Liver (tissue), 9 donors: Measurements from ENCODE around the gene PLXNA3. TPM values are rescaled to one million over a fixed set of nuclear protein-coding genes. Genes with fewer than 3 reads are reported as not detected.

ENCODE experiments used
- DNase-seq: peaks from one replicate; pipeline ENCODE4 v3.0.0-alpha.2; 2017; ENCODE audit warnings: low spot score
- H3K27ac ChIP-seq, 2 donors: one replicate each; pipeline ENCODE4 v1.7.0; 2013; ENCODE audit warnings: inconsistent platforms in 2 of 2, low read length in 2 of 2, control low read depth in 1 of 2, low read depth in 1 of 2, mild to moderate bottlenecking in 1 of 2
- H3K27me3 ChIP-seq, 4 donors: one replicate each; pipeline versions ENCODE4 v1.6.1 to v1.7.0; 2013; ENCODE audit warnings: low read length in 3 of 4, inconsistent platforms in 1 of 4, mild to moderate bottlenecking in 1 of 4, moderate library complexity in 1 of 4; ENCODE audit not compliant: control insufficient read depth in 4 of 4, insufficient read depth in 4 of 4
- H3K36me3 ChIP-seq, 4 donors: one replicate each; pipeline versions ENCODE4 v1.6.1 to v1.7.0; 2013; ENCODE audit warnings: low read length in 3 of 4, mild to moderate bottlenecking in 3 of 4, low read depth in 1 of 4, moderate library complexity in 1 of 4; ENCODE audit not compliant: control insufficient read depth in 4 of 4, insufficient read depth in 3 of 4
- H3K4me1 ChIP-seq, 4 donors: one replicate each; pipeline versions ENCODE4 v1.6.1 to v1.7.0; 2013; ENCODE audit warnings: low read length in 3 of 4, mild to moderate bottlenecking in 3 of 4, moderate library complexity in 1 of 4; ENCODE audit not compliant: control insufficient read depth in 4 of 4, insufficient read depth in 4 of 4
- H3K4me3 ChIP-seq, 3 donors: one replicate each; pipeline versions ENCODE4 v1.6.1 to v1.7.0; 2013; ENCODE audit warnings: low read length in 3 of 3, control low read depth in 1 of 3, low read depth in 1 of 3, mild to moderate bottlenecking in 1 of 3
- H3K9ac ChIP-seq, 2 donors: one replicate each; pipeline ENCODE4 v1.7.0; 2013; ENCODE audit warnings: low read length in 2 of 2, mild to moderate bottlenecking in 2 of 2, moderate library complexity in 2 of 2, control low read depth in 1 of 2, low read depth in 1 of 2
- H3K9me3 ChIP-seq, 4 donors: one replicate each; pipeline versions ENCODE4 v1.6.1 to v1.7.0; 2013; ENCODE audit warnings: low read length in 3 of 4; ENCODE audit not compliant: control insufficient read depth in 4 of 4
- EGR1 ChIP-seq, 2 donors: IDR thresholded peaks; 2 replicates each; pipeline ENCODE4 v1.6.1; 2016 to 2018; ENCODE audit warnings: antibody characterized with exemption in 2 of 2, low read depth in 2 of 2
- FOXA1 ChIP-seq: IDR thresholded peaks from 2 replicates; pipeline ENCODE4 v1.6.1; 2016; ENCODE audit warnings: antibody characterized with exemption
- FOXA2 ChIP-seq: IDR thresholded peaks from 2 replicates; pipeline ENCODE4 v1.6.1; 2016; ENCODE audit warnings: antibody characterized with exemption
- GABPA ChIP-seq, 2 donors: IDR thresholded peaks in 1 of 2; conservative IDR thresholded peaks in 1 of 2; 2 replicates each; pipeline ENCODE4 v1.6.1; 2016; ENCODE audit warnings: antibody characterized with exemption in 2 of 2, mild to moderate bottlenecking in 1 of 2, moderate library complexity in 1 of 2
- HNF4A ChIP-seq, 2 donors: conservative IDR thresholded peaks; 2 replicates each; pipeline ENCODE4 v1.6.1; 2016; ENCODE audit warnings: antibody characterized with exemption in 2 of 2, mild to moderate bottlenecking in 2 of 2
- HNF4G ChIP-seq: IDR thresholded peaks from 2 replicates; pipeline ENCODE4 v1.6.1; 2016; ENCODE audit warnings: antibody characterized with exemption
- JUND ChIP-seq, 2 donors: IDR thresholded peaks; 2 replicates each; pipeline ENCODE4 v1.6.1; 2016; ENCODE audit warnings: antibody characterized with exemption in 2 of 2
- NR2F2 ChIP-seq: IDR thresholded peaks from 2 replicates; pipeline ENCODE4 v1.6.1; 2016; ENCODE audit warnings: antibody characterized with exemption
- RAD21 ChIP-seq, 2 donors: IDR thresholded peaks; 2 replicates each; pipeline ENCODE4 v1.6.1; 2016; ENCODE audit warnings: antibody characterized with exemption in 2 of 2, mild to moderate bottlenecking in 2 of 2
- RXRA ChIP-seq, 2 donors: IDR thresholded peaks; 2 replicates each; pipeline ENCODE4 v1.6.1; 2017 to 2018; ENCODE audit warnings: antibody characterized with exemption in 2 of 2, mild to moderate bottlenecking in 1 of 2
- SP1 ChIP-seq: IDR thresholded peaks from 2 replicates; pipeline ENCODE4 v1.6.1; 2018; ENCODE audit warnings: antibody characterized with exemption, mild to moderate bottlenecking
- TAF1 ChIP-seq: conservative IDR thresholded peaks from 2 replicates; pipeline ENCODE4 v1.6.1; 2016; ENCODE audit warnings: antibody characterized with exemption, mild to moderate bottlenecking
- YY1 ChIP-seq: IDR thresholded peaks from 2 replicates; pipeline ENCODE4 v1.6.1; 2016; ENCODE audit warnings: antibody characterized with exemption, mild to moderate bottlenecking
- WGBS: extraction: QIAGEN DNeasy Blood & Tissue Kit; methylation state at CpG from one replicate; pipeline ENCODE4 v1.1.7; 2013; 5-methylcytosine and 5-hydroxymethylcytosine counted together
- polyA plus RNA-seq, 2 donors: library from polyadenylated mRNA; stranded (reverse) in 1 of 2; unstranded in 1 of 2; fragments of 200-250 nt in 1 of 2; fragments of >200 nt in 1 of 2; fragmentation: Nextera tagmentation in 1 of 2; extraction: Ambion mirVana in 1 of 2; gene quantifications; one replicate each; pipeline versions ENCODE4 v1.2.1 to v1.2.3, GENCODE V29; 2013 to 2015
- total RNA-seq, 2 donors: library from RNA; depleted of rRNA; stranded (reverse); fragments of >200 nt; gene quantifications; one replicate each; pipeline ENCODE4 v1.2.3, GENCODE V29; 2014
- TF ChIP-seq, protein P1 (sequence below): fragments of 150-350 bp; IDR thresholded peaks from 2 replicates; pipeline ENCODE4 v1.5.1; 2017; ENCODE audit warnings: improper control_type of control experiment, low read depth, low read length; ENCODE audit not compliant: missing input control
- TF ChIP-seq, protein P2 (sequence below): IDR thresholded peaks from 2 replicates; pipeline ENCODE4 v1.6.1; 2016; ENCODE audit warnings: antibody characterized with exemption
- TF ChIP-seq, protein P3 (sequence below): IDR thresholded peaks from 2 replicates; pipeline ENCODE4 v1.6.1; 2016; ENCODE audit warnings: antibody characterized with exemption
- TF ChIP-seq, protein P4 (sequence below): IDR thresholded peaks from 2 replicates; pipeline ENCODE4 v1.6.1; 2016; ENCODE audit warnings: antibody characterized with exemption
- TF ChIP-seq, protein P5 (sequence below): IDR thresholded peaks from 2 replicates; pipeline ENCODE4 v1.6.1; 2016; ENCODE audit warnings: antibody characterized with exemption, mild to moderate bottlenecking
- donor health status: healthy.
- donor health status: healthy.
- donor health status: healthy.
- donor health status: healthy.
- donor health status: healthy.

PLXNA3 gene
- total and polyA plus RNA-seq, 4 donors: 1.1 to 1.7 (median 1.5) TPM

DNA sequence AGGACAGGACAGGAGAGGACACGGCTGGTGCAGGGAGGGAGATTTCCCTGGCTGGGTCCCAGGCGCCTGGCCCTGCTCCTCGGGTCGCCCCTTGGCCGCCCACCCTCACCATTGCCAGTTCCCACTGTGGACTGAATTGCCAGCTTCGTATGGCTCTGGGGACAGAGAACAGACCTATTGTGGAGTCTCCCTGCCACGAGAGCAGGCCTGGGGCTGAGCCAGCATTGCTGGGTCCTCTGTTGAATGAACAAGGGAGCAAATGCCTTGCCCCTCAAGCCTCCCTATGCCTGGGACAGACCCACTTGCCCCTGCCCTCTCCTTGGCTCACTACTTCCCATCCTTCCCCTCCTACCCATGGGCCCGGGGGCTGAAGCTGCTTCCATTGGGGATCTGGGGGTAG is 4.3 kb downstream of the PLXNA3 start (continued):
- no peak for TF ChIP-seq RXRA (IDR thresholded peaks at IDR 0.05)

DNA sequence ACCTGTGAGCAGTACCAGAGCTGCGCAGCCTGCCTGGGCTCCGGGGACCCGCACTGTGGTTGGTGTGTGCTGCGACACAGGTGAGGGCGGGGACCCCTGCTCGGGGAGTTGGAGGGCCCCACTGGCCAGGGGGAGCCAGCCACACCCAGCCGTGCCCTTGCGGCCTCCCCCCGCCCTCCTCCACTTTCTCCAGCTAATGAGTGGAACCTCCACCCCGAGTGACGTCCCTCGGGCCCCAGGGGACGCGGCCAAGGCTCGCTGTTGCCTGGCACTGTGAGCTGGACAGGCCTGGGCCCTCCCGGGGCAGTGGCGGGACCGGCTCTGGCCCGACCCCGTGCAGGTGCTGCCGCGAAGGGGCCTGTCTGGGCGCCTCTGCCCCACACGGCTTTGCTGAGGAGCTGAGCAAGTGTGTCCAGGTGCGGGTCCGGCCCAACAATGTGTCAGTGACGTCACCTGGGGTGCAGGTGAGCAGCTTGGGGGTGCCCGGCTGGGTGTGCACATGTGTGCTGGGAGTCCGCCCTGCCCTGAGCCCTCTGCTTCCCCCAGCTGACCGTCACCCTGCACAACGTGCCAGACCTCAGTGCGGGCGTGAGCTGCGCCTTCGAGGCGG is 5.6 kb downstream of the PLXNA3 start:
- no peak overlapping the region for H3K4me3 ChIP-seq
- no peak overlapping the region for H3K27ac ChIP-seq
- no peaks in the 10 kb centered on the region for H3K27me3 ChIP-seq
- peaks cover 0 to 2% (median 0%) of the 10 kb centered on the region in 4 donors for H3K36me3 ChIP-seq
- H3K9ac ChIP-seq: no peak overlapping the region
- WGBS: 94% methylated on average over 36 of the region's 36 CpGs
- TF ChIP-seq HNF4A (conservative IDR thresholded peaks at IDR 0.05) (no peak), YY1 (no peak), FOXA2 (no peak), RXRA (IDR thresholded peaks at IDR 0.05) (no peak), SP1 (no peak), TAF1 (no peak), HNF4G (no peak), JUND (IDR thresholded peaks at IDR 0.05) (no peak), NR2F2 (no peak), RAD21 (IDR thresholded peaks at IDR 0.05) (no peak), GABPA (IDR thresholded peaks at IDR 0.05 in 1 of 2, conservative IDR thresholded peaks at IDR 0.05 in 1 of 2) (no peak), EGR1 (IDR thresholded peaks at IDR 0.05; ENCODE audit: low read depth in 2 of 2) (no peak), FOXA1 (no peak)
- TF ChIP-seq, protein P1, sequence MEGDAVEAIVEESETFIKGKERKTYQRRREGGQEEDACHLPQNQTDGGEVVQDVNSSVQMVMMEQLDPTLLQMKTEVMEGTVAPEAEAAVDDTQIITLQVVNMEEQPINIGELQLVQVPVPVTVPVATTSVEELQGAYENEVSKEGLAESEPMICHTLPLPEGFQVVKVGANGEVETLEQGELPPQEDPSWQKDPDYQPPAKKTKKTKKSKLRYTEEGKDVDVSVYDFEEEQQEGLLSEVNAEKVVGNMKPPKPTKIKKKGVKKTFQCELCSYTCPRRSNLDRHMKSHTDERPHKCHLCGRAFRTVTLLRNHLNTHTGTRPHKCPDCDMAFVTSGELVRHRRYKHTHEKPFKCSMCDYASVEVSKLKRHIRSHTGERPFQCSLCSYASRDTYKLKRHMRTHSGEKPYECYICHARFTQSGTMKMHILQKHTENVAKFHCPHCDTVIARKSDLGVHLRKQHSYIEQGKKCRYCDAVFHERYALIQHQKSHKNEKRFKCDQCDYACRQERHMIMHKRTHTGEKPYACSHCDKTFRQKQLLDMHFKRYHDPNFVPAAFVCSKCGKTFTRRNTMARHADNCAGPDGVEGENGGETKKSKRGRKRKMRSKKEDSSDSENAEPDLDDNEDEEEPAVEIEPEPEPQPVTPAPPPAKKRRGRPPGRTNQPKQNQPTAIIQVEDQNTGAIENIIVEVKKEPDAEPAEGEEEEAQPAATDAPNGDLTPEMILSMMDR: no peak
- TF ChIP-seq, protein P2, sequence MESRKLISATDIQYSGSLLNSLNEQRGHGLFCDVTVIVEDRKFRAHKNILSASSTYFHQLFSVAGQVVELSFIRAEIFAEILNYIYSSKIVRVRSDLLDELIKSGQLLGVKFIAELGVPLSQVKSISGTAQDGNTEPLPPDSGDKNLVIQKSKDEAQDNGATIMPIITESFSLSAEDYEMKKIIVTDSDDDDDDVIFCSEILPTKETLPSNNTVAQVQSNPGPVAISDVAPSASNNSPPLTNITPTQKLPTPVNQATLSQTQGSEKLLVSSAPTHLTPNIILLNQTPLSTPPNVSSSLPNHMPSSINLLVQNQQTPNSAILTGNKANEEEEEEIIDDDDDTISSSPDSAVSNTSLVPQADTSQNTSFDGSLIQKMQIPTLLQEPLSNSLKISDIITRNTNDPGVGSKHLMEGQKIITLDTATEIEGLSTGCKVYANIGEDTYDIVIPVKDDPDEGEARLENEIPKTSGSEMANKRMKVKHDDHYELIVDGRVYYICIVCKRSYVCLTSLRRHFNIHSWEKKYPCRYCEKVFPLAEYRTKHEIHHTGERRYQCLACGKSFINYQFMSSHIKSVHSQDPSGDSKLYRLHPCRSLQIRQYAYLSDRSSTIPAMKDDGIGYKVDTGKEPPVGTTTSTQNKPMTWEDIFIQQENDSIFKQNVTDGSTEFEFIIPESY: no peak
- TF ChIP-seq, protein P3, sequence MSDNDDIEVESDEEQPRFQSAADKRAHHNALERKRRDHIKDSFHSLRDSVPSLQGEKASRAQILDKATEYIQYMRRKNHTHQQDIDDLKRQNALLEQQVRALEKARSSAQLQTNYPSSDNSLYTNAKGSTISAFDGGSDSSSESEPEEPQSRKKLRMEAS: no peak
- TF ChIP-seq, protein P4, sequence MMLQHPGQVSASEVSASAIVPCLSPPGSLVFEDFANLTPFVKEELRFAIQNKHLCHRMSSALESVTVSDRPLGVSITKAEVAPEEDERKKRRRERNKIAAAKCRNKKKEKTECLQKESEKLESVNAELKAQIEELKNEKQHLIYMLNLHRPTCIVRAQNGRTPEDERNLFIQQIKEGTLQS: no peak
- TF ChIP-seq, protein P5, sequence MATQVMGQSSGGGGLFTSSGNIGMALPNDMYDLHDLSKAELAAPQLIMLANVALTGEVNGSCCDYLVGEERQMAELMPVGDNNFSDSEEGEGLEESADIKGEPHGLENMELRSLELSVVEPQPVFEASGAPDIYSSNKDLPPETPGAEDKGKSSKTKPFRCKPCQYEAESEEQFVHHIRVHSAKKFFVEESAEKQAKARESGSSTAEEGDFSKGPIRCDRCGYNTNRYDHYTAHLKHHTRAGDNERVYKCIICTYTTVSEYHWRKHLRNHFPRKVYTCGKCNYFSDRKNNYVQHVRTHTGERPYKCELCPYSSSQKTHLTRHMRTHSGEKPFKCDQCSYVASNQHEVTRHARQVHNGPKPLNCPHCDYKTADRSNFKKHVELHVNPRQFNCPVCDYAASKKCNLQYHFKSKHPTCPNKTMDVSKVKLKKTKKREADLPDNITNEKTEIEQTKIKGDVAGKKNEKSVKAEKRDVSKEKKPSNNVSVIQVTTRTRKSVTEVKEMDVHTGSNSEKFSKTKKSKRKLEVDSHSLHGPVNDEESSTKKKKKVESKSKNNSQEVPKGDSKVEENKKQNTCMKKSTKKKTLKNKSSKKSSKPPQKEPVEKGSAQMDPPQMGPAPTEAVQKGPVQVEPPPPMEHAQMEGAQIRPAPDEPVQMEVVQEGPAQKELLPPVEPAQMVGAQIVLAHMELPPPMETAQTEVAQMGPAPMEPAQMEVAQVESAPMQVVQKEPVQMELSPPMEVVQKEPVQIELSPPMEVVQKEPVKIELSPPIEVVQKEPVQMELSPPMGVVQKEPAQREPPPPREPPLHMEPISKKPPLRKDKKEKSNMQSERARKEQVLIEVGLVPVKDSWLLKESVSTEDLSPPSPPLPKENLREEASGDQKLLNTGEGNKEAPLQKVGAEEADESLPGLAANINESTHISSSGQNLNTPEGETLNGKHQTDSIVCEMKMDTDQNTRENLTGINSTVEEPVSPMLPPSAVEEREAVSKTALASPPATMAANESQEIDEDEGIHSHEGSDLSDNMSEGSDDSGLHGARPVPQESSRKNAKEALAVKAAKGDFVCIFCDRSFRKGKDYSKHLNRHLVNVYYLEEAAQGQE: no peak
- DNase-seq: no peak
- no peaks in the 10 kb centered on the region for H3K4me1 ChIP-seq
- H3K9me3 ChIP-seq: no peaks in the 10 kb centered on the region
